HG02759 (cell line): ENCODE data around the gene ZNF574.

ENCODE experiments used
- ATAC-seq: cut with Tn5 transposase; IDR thresholded peaks from one replicate; pipeline ENCODE4 v1.9.1; 2021; ENCODE audit warnings: mild to moderate bottlenecking, moderate library complexity; ENCODE audit not compliant: unreplicated experiment

Gene ZNF574

DNA sequence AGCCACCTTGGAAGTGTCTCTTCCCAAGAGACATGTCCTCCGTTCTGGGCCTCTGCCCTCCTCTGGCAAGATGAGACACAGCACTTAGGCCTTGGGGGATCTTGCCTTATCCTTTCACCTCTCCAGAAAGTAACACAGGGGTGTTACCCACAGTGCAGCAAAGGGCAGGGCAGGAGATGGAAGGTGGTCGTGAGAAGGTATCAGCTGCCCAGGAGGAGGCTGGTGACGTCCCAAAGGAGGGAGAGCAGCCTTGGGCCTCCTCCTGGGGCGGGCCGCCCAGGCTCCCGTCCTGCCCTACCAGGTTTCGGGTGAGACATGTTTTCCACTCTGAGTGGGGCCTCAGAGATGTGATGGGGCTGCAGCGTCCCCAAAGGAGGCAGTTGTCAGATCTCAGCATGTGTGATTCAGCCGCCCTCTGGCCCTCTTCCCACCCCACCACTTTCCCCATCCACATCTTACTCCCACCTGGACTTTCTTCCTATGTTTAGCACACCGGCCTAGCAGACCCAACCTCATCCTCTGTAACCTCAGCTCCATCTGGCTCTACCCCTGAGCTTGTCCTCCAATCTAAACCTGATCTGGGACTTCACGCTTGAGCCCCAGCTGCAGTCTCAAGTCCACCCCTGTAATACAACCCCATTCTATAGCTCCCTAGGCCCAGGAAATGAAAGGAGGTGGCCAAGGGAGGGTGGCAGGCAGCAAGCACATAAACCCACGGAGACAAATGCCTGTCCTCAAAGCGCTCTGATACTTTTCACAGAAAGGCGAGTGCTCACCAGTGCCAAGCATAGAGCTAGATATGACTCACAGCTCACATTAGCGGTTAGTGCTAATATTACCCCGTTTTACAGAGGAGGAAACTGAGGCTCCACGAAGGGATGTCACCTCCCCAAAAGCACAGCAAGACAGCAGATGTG, 47.0 kb downstream of the ZNF574 start:
- peak; percentile 56 for ATAC-seq

DNA sequence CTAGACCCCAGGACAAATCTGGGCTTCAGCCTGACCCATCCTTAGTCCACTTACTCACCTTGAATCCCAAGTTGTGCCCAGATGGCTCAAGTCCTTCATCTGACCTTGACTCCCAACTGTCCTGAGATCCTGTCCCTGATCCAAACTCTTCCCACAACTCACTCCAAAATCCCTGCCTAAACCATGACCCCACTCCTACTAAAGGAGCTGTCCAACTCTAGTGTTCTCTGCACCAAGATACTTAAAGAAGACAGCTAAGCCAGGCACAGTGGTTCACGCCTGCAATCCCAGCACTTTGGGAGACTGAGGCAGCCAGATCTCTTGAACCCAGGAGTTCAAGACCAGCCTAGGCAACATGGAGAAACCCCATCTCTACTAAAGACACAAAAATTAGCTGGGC, 47.8 kb downstream of the ZNF574 start:
- ATAC-seq = no peak

DNA sequence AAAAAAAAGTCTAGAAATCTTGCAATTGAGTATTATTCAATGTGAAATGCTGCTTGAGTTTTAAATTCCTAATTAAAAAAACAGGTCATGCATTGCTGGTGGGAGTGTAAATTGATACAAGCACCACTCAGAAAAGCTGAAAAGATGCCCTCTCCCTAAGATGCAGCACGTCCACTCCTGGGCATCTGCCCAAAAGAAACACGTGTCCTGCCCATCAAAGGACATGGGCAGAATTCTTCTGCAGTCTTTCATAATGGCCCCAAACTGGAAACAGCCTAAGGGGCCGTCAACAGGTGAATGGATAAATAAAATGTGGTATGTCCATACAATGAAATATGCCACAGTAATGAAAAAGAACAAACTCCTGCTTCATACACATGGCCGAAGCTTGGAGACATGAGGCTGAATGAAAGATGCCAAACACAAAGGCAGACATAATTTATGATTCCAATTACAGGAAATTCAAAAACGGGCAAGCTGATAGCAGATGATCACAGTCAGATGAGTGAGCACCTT, 48.5 kb downstream of the ZNF574 start:
- no peak for ATAC-seq

DNA sequence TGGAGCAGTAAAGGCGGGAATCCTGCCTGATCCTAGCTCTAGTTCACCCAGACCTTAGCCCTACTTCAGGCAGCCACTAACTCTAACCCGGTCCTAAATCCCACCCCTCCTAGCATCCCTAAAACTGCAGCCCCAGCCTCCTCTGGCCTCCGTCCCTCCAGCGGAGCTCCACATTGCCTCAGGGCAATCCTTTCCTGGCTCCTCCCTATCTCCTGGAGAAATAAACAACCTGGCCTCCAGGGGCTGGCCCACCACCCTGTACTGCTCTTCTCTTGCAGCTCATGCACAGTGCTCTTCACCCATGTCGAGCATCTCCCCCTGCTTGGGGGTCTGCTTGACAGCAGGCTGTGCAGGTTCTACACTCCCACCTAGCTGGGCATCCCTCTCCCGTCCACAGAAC, 49.6 kb downstream of the ZNF574 start:
- ATAC-seq = no peak

DNA sequence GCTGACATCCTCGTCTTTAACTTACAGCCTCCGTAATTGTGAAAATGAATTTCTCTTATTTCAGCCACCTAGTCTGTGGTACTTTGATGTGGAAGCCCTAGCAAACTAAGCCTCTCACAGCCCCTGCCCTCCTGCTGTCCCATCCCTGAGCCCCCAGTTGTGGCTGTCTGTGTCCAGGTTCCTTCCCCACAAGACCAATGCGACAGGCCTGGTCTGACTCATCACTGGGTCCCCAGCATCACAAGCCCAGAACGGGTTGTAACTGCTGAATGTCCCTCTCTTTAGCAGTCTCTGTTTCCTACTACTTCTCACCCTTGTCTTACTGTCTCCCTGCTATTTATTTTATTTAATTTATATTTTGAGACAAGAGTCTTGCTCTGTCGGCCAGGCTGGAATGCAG, 50.6 kb downstream of the ZNF574 start:
- ATAC-seq = no peak

DNA sequence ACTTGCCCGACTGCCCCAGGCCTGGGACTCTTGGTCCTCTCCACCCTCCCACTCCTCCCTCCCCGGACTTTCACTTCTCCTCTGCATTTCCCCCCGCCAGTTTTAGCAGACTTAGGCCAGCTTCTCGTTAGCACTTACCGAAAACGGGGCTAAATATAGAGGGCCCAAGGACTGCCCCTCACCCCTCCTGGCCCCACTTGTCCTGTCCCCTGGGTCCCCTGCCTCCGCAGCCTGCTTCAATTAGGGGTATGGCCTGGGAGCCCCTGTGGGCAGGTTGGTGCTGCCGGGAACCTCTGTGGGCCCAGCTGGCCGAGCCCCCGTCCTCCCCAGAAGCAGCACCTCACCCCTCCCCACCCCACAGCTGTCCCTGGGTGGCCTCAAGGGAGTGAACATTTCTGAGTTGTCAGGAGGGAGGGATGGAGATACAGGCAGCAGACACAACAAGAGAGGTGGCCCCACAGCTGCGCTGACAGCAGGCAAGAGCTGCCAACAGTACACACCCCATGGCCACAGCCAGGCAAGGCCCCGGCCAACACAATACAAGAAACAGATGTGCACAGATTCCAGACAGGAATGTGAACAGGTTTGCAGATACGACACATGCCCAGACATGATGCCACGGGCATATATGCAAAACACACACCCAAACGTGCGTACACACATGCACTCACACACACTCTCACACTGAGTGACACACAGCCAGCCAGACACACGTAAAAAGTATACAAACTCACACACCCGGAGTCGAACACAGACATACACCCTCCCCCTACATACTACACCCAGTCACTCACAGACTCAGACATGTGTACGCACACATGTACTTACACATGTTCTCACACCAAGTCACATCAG, 53.7 kb downstream of the ZNF574 start:
- ATAC-seq = peak; percentile 61

DNA sequence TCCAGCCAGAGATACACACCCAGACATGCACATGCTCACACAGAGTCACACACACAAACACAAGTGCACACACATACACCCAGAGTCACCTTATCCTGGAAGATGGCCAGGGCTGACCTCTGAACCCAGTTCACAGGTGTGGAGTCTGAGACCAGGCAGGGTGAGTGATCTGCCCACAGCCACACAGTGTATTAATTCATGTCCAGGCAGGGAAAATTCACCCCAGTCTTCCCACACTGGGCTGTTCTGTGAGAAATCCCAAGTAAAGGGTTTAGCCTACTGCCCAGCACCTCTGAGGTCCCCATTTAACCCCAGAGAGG, 54.2 kb downstream of the ZNF574 start:
- ATAC-seq = no peak
